ENCODE data around the gene USP6. TPM values are rescaled to one million over a fixed set of nuclear protein-coding genes. Genes with fewer than 3 reads are reported as not detected.

USP6 gene
- polyA plus RNA-seq, 1 experiment = not detected

DNA sequence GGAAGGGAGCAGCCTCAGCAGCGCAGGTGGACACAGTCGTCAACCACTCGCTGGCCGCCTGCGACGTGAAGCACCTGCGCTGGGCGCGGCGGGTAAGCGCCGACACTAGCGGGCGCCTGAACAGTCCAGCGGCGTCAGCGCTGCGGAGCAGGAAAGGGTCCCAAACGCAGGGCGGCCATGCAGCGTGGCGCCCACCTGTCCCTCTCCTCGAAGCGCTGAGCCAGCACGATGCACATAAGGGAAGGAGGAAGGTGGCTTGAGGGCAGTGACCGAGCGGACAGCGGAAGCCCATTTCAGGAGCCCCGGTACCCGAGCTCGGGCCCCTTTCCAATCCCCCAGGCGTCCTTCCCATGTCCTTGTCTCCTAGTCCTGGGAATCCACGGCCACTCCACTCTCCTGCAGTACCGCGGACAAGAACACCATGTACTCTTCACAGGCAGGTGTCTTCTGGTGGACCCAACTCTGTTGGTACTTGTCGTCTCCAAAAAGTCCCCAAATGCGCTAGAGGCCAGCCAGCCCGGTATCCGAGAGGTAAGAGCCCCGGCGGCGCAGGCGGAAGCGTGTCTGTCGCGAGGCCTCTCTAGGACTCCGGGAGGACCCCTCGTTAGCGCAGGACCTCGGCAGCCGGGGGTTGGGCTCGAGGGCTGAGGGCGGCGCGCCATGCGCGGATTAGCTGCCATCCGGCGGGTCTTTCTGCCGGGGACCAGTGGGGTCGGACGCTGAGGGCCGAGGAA is 18.6 kb upstream of the USP6 start:
- Histone ChIP-seq H3K4me3 (ENCODE audit: low read depth, low read length) (no peak overlapping the region), H3K36me3 (ENCODE audit: control insufficient read depth, insufficient read depth, low read length) (no peaks in the 10 kb centered on the region), H3K27me3 (ENCODE audit: control insufficient read depth, insufficient read depth, low read length) (no peaks in the 10 kb centered on the region)
- TF ChIP-seq, protein P1, sequence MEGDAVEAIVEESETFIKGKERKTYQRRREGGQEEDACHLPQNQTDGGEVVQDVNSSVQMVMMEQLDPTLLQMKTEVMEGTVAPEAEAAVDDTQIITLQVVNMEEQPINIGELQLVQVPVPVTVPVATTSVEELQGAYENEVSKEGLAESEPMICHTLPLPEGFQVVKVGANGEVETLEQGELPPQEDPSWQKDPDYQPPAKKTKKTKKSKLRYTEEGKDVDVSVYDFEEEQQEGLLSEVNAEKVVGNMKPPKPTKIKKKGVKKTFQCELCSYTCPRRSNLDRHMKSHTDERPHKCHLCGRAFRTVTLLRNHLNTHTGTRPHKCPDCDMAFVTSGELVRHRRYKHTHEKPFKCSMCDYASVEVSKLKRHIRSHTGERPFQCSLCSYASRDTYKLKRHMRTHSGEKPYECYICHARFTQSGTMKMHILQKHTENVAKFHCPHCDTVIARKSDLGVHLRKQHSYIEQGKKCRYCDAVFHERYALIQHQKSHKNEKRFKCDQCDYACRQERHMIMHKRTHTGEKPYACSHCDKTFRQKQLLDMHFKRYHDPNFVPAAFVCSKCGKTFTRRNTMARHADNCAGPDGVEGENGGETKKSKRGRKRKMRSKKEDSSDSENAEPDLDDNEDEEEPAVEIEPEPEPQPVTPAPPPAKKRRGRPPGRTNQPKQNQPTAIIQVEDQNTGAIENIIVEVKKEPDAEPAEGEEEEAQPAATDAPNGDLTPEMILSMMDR (IDR thresholded peaks at IDR 0.05; ENCODE audit: insufficient read depth, low read depth, low read length) = no peak
- no peak for DNase-seq (ENCODE audit: low read depth)
- CTCF ChIA-PET = no interaction called here
- POLR2A ChIA-PET = no interaction called here

- CTCF ChIA-PET = no interaction called here
- no peak overlapping the region for H3K4me3 ChIP-seq (ENCODE audit: low read depth, low read length)
- POLR2A ChIA-PET = no interaction called here
- TF ChIP-seq, protein P1 (IDR thresholded peaks at IDR 0.05; ENCODE audit: insufficient read depth, low read depth, low read length) = no peak
- no peaks in the 10 kb centered on the region for H3K36me3 ChIP-seq (ENCODE audit: control insufficient read depth, insufficient read depth, low read length)
- no peak for DNase-seq (ENCODE audit: low read depth)
- no peaks in the 10 kb centered on the region for H3K27me3 ChIP-seq (ENCODE audit: control insufficient read depth, insufficient read depth, low read length)
Observed at GRCh38 chr17:5099271-5099670, 16.6 kb upstream of the USP6 start.

GRCh38 chr17:5100832-5101231 is 15.0 kb upstream of the USP6 start:
- Histone ChIP-seq H3K27me3 (ENCODE audit: control insufficient read depth, insufficient read depth, low read length) (no peaks in the 10 kb centered on the region), H3K4me3 (ENCODE audit: low read depth, low read length) (no peak overlapping the region), H3K36me3 (ENCODE audit: control insufficient read depth, insufficient read depth, low read length) (0 out of 2 replicates have a peak, but pooled peaks cover 1% of the 10 kb centered on the region)
- no peak for DNase-seq (ENCODE audit: low read depth)
- ChIA-PET CTCF (no interaction called here), POLR2A (no interaction called here)
- TF ChIP-seq, protein P1 (IDR thresholded peaks at IDR 0.05; ENCODE audit: insufficient read depth, low read depth, low read length) = no peak

DNA sequence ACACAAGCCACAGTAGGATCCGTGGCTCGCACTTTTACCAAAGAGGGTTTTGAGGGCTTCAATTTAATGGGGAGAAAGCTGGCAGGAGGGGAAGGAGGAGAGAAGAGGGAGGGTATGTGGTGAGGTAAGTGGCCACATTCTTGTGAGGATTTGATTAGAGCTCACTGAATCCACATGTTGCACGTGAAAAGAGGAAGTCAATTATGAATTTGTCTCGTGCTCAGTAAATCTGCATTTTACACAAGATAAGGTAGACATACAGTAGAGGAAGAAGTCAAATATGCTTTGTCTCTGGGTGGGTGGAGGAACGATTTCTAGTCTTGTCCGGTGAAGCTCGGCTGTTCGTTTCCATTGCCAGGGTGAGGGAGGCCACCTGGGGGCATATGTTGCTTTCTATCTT is 5.0 kb upstream of the USP6 start:
- TF ChIP-seq, protein P1 (IDR thresholded peaks at IDR 0.05; ENCODE audit: insufficient read depth, low read depth, low read length) = no peak
- peak overlapping the region; percentile 81 for H3K4me3 ChIP-seq (ENCODE audit: low read depth, low read length)
- peaks cover 7% of the 10 kb centered on the region for H3K36me3 ChIP-seq (ENCODE audit: control insufficient read depth, insufficient read depth, low read length)
- CTCF ChIA-PET = no interaction called here
- peaks cover 3% of the 10 kb centered on the region for H3K27me3 ChIP-seq (ENCODE audit: control insufficient read depth, insufficient read depth, low read length)
- DNase-seq (ENCODE audit: low read depth) = no peak
- POLR2A ChIA-PET = no interaction called here

DNA sequence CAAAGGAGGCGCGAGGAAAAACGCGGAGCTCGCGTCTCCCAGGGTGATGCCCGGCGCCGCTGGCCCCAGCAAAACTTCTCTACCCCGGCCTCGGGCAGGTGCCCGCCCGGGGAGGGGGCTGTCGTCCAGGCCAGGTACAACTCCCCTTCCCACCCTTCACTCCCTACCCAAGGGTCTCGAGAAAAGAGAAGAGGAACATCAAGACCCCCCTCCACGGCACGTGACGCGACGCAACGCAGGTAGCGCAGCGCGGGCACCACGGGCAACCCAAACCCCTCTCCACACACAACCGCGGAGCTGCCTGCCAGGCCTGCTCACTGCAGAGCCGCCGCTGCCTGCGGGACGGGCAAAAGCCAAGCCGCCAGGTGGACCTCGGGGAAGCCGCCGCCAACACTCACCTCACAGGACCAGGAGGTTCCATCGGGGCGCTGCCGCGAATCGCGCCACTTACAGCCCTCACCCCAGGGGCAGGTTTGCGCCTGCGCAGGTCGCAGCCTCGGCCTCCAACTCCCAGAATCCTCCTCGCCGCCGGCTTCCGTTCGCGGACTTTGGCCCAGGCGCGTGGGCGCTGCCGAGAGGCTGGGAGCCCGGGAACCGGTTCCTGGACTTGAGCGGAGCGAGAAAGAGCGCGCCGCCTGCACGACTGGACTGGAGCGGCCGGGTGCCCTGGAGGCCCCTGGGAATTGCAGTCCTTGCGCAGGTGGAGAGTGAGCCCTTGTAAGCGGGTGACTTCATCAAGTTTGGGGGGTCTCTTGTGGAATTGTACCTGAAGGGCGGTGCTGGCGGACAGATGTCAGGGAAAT is 4.2 kb upstream of the USP6 start, which contains the start of gene ZNF232:
TSS of gene ZNF232 (minus strand) at position 477 of the 803 bp plus-strand sequence. CDS start at position 421, 56 bp downstream.
- CTCF ChIA-PET = no interaction called here
- peaks cover 7% of the 10 kb centered on the region for H3K36me3 ChIP-seq (ENCODE audit: control insufficient read depth, insufficient read depth, low read length)
- POLR2A ChIA-PET = no interaction called here
- TF ChIP-seq, protein P1 (IDR thresholded peaks at IDR 0.05; ENCODE audit: insufficient read depth, low read depth, low read length) = no peak
- peak within 1 kb of the TSS; percentile 81 for H3K4me3 ChIP-seq (ENCODE audit: low read depth, low read length)
- peaks cover 6% of the 10 kb centered on the region for H3K27me3 ChIP-seq (ENCODE audit: control insufficient read depth, insufficient read depth, low read length)
- DNase-seq (ENCODE audit: low read depth) = peak; percentile 63
